K562 (cell line): Measurements from ENCODE around the gene ACTL10. TPM values are rescaled to one million over a fixed set of nuclear protein-coding genes. Genes with fewer than 3 reads are reported as not detected.
A peak's percentile ranks its signal among the peaks of the same experiment; 100 is the strongest.

Experiments
- AFF1 ChIP-seq, 2 experiments: fragments of 450-650 bp; IDR thresholded peaks; 2 replicates each; pipeline ENCODE4 v1.6.1; 2018; ENCODE audit warnings: mild to moderate bottlenecking in 2 of 2, low read depth in 1 of 2; ENCODE audit not compliant: partially characterized antibody in 2 of 2
- CLOCK ChIP-seq: fragments of 250-450 bp; sonication (Bioruptor Pico); IDR thresholded peaks from 2 replicates; pipeline ENCODE4 v1.4.0; 2020; ENCODE audit warnings: mild to moderate bottlenecking, moderate library complexity, borderline replicate concordance
- MEF2D ChIP-seq: conservative IDR thresholded peaks from 2 replicates; pipeline ENCODE4 v1.6.1; 2016; ENCODE audit warnings: low read depth, missing genetic modification characterization, missing compliant biosample characterization
- NR2F6 ChIP-seq: fragments of 450-650 bp; formaldehyde crosslinking; IDR thresholded peaks from 2 replicates; pipeline ENCODE4 v1.4.0; 2020; ENCODE audit warnings: mild to moderate bottlenecking
- SETDB1 ChIP-seq: IDR thresholded peaks from one replicate; pipeline ENCODE4 v1.6.1; 2012; ENCODE audit warnings: low read length, control low read depth, inconsistent platforms
- ZBTB17 ChIP-seq: fragments of 450-650 bp; formaldehyde crosslinking; IDR thresholded peaks from 2 replicates; pipeline ENCODE4 v1.4.0; 2020; ENCODE audit warnings: mild to moderate bottlenecking
- ZNF445 ChIP-seq: fragments of 250-450 bp; sonication (Bioruptor Pico); IDR thresholded peaks from 2 replicates; pipeline ENCODE4 v1.4.0; 2020; ENCODE audit warnings: low read depth, mild to moderate bottlenecking, moderate library complexity
- ZNF449 ChIP-seq: fragments of 250-450 bp; sonication (Bioruptor Pico); IDR thresholded peaks from 2 replicates; pipeline ENCODE4 v1.8.0; 2022; ENCODE audit warnings: moderate library complexity, mild to moderate bottlenecking, inconsistent platforms
- ZNF518B ChIP-seq: fragments of 250-450 bp; sonication (Bioruptor Pico); IDR thresholded peaks from 2 replicates; pipeline ENCODE4 v1.5.0; 2021; ENCODE audit warnings: mild to moderate bottlenecking, moderate library complexity
- ZNF76 ChIP-seq: fragments of 250-450 bp; sonication (Bioruptor Pico); IDR thresholded peaks from 2 replicates; pipeline ENCODE4 v1.4.0; 2020; ENCODE audit warnings: mild to moderate bottlenecking, moderate library complexity, borderline replicate concordance
- polyA plus RNA-seq, 8 experiments: library from polyadenylated mRNA; depleted of rRNA in 4 of 8; stranded (reverse) in 5 of 8; unstranded in 3 of 8; fragments of >200 nt; fragmentation: Nextera tagmentation in 2 of 8; fragmentation: Illumina TruSeq in 1 of 8; extraction: Ambion mirVana in 2 of 8; extraction: Trizol in 1 of 8; gene quantifications; 2 replicates each; pipeline versions ENCODE4 v1.2.1 to v1.2.3, GENCODE V29; 2011 to 2014; ENCODE audit warnings: inconsistent platforms in 1 of 8, missing spikeins in 1 of 8
- total RNA-seq, 7 experiments: library from RNA; depleted of rRNA in 6 of 7; stranded (reverse); fragments of >200 nt in 6 of 7; fragmentation: Illumina TruSeq in 2 of 7; extraction: Trizol in 2 of 7; gene quantifications; 2 replicates each; pipeline versions ENCODE4 v1.2.1 to v1.2.3, GENCODE V29; 2011 to 2021; ENCODE audit warnings: low replicate concordance in 1 of 7

The ACTL10 gene
- total and polyA plus RNA-seq, 9 of the 15 experiments (the other 6 are each of a cell fraction or from before 2014, with no cell fraction given), result 0.07 to 0.14 TPM; not detected in 7

GRCh38 chr20:33663161-33664084 lies 3.3 kb upstream of the ACTL10 start (continued):
- TF ChIP-seq CLOCK (CRISPR knock-in tag), result no peak
- TF ChIP-seq ZBTB17 (CRISPR knock-in tag), result peak; percentile 31; the same call in 1 of the 2 replicates
- TF ChIP-seq MEF2D, result no peak
- no peak for TF ChIP-seq ZNF445 (CRISPR knock-in tag)
- 0 out of 2 replicates have a peak, but pooled peaks have one; percentile 80 for TF ChIP-seq NR2F6 (CRISPR knock-in tag)
- TF ChIP-seq SETDB1, result no peak
- TF ChIP-seq AFF1 (IDR thresholded peaks at IDR 0.05; ENCODE audit: low read depth in 1 of 2, partially characterized antibody in 2 of 2), result no peak
- TF ChIP-seq ZNF449, result no peak
- 0 out of 2 replicates have a peak, but pooled peaks have one; percentile 54 for TF ChIP-seq ZNF76
- no peak for TF ChIP-seq ZNF518B (CRISPR knock-in tag)
